GM08714 (cell line): ENCODE measurements around the gene RABGGTA.
A peak's percentile ranks its signal among the peaks of the same experiment; 100 is the strongest.

Experiments
- H3K4me3 ChIP-seq: fragments of 200-500 bp; sonication (Bioruptor generic); 2 replicates; pipeline ENCODE4 v1.5.1; 2014; ENCODE audit warnings: mild to moderate bottlenecking, low read length, inconsistent platforms
- ZNF274 ChIP-seq: IDR thresholded peaks from 2 replicates; pipeline ENCODE4 v1.6.1; 2012; ENCODE audit warnings: mild to moderate bottlenecking, low read depth, low read length

RABGGTA gene

DNA sequence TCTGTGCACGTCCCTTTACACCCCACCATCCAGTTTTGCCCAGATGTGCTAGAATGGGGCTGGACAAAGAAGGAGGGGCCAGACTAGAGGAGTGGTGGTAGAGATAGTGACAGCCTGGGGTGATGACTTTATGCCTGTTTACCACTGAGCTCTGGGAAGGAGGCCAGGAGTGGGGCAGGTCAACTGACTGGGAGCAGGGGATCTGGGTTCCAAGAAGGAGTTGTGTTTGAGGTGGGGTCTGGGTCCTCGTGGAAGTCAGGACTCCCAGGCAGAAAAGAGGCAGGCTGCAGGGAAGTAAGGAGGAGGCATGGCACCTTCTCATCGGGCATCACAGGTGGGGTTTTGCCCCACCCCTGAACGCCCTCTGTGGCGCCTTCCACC lies 38.9 kb upstream of the RABGGTA start:
- H3K4me3 ChIP-seq, result peak overlapping the region; percentile 51; the same call in 1 of the 2 replicates
- TF ChIP-seq ZNF274, result no peak

DNA sequence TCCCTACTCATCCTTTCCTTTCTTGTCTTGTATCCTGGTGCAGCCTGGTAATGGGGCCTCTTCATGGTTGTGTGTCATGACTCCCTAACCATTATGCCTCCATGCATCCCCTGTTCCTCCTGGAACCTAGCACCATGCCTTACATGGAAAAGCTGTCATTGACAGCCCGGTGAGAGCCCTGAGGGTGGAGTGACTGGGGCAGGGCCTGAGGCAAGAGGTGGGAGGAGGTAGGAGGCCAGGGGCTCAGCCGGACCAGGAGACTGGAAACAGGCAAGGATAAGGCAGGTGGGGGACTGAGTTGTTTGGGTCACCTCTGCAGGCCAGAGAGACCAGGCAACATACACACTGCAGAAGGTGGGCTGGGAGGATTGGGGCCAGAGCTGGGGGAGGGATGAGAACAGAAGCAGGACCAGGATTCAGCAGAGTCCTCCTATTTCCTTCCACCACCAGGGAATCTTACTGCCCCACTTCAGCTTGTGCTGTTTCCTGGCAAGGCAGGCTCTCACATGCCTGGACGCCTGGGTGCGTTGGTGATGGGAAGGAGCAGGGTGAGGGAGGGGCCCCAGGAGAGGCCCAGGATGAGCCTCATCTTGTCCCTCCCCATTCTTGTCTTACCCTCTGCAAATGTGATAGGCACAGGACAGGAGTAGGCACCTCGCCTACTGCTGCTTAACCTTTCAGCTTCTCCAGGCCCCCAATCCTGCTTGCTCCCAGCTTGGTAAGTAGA lies 38.3 kb upstream of the RABGGTA start, which contains the start of gene LTB4R2:
LTB4R2 (plus strand) TSS at position 603 of the 727 bp plus-strand sequence. CDS start 525 bp downstream, outside the sequence.
- peak within 1 kb of the TSS; percentile 51; the same call in 1 of the 2 replicates for H3K4me3 ChIP-seq
- TF ChIP-seq ZNF274, result no peak

DNA sequence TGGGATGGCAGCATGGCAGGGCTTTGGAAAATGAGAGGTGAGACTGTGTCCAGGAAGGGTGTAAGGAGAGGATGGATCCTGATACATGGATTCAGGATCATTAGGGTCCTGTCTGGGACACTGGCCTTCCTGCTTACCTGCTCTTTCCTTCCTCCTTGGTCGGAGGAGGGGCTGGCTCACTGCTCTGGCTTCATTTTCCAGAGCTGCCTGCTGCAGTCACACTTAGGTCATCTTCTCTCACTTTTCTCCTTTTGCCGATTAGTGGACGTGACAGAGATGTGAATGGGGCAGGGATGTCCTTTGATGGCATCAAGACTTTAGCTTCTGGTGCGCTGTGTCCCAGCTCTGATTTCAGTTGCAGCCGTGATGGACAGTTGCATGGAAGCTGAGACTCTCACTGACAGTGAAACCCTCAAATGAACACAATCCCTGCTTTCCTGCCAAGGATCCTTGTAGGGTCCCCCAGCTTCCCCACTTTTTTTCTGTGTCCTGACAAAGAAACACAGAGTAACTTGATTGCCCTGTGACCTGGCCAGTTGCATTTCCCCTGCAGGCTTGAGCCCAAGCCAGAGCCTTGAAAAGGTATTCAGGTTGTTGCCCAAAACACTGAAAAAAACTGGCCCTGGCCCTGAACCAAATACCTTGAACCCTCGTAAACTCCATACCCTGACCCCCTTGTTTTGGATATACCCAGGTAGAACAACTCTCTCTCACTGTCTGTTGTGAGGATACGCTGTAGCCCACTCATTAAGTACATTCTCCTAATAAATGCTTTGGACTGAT lies 37.1 kb upstream of the RABGGTA start:
- H3K4me3 ChIP-seq, result no peak overlapping the region
- no peak for TF ChIP-seq ZNF274

GRCh38 chr14:24307575-24308341 lies 36.4 kb upstream of the RABGGTA start, which contains the start of gene CIDEB:
Gene CIDEB (minus strand): TSS chr14:24307977. CDS start chr14:24307858, 119 bp downstream.
- no peak for TF ChIP-seq ZNF274
- no peak within 1 kb of the TSS for H3K4me3 ChIP-seq

- TF ChIP-seq ZNF274, result no peak
- H3K4me3 ChIP-seq, result no peak overlapping the region
Observed at GRCh38 chr14:24307156-24307574, 35.8 kb upstream of the RABGGTA start.

- H3K4me3 ChIP-seq, result no peak overlapping the region
- TF ChIP-seq ZNF274, result no peak
Observed at GRCh38 chr14:24304019-24304387, 32.6 kb upstream of the RABGGTA start.

DNA sequence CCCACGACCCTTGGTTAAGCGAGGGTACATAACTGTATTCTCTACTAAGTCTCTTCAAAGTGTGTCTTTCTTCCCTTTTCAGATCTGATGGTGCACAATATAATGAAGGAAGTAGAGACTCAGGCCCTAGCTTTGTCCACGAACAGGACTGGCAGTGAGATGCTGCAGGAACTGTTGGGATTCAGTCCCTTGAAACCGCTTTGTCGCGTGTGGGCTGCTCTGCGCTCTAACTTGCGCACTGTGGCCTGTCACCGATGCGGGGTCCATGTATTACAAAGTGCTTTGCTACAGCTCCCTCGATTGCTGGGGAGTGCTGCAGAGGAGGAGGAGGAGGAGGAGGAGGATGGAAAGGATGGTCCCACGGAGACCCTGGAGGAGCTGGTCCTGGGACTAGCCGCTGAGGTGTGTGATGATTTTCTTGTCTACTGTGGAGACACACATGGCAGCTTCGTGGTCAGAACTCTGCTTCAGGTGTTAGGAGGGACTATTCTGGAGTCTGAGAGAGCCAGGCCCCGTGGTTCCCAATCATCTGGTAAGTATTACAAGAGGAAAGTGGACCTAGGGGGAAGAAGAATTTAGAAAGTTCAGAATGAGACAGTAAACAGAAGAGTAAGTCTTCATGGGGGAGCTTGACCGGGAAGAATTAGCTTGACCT lies 29.1 kb upstream of the RABGGTA start:
- H3K4me3 ChIP-seq, result peak overlapping the region; percentile 96

DNA sequence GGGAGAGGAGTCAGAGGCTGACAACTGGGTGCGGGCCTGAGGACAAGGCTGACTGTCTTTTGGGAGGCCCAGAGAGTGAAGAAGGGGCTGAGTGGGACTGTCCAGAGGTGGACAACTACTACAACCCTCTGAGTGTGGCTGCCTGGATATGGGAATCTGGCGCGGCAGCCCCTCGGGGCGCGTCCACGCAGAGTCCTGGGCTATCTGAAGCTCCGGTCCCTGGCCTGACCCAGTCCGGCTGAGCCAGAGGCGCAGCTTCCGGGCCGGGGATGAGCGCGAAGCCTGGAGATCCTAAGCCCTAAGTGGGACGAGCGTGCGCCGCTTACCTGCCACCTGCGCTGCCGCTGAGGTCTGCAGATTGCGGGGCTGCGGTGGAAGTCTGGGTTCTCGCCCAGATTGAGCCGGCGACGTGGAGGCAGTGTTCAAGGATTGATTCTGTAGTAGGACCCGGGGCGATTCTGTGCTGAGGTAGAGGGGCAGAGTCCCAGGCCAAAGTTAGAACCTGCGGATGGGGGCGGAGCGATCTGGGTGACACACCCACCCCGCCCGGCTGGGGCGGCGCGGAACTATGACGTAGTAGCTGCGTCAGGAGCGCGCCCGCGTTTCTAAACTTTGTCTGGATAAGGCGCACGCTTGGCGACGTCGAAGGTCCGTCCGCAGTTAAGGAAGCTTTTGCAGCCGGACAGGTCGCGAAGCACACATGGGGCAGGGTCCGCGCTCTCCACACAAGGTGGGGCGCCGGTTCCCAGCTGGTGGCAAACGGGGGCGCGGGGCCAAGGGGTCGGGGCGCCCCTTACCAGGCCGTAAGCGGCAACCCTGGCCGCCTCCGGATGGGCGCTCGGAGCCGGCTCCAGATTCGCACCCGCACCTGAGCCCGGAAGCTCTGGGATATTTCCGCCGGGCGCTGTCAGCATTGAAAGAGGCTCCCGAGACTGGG lies 28.1 kb upstream of the RABGGTA start, which contains the start of the genes DHRS1 and NOP9:
DHRS1 (minus strand) TSS at position 526 of the 937 bp plus-strand sequence. CDS start 674 bp downstream, outside the sequence.
NOP9 (plus strand) TSS at position 596 of the 937 bp plus-strand sequence; CDS start at position 701, 105 bp downstream.
- TF ChIP-seq ZNF274, result no peak
- peak within 1 kb of the TSS; percentile 96 for H3K4me3 ChIP-seq

More for the DNA sequence above, 29.1 kb upstream of the RABGGTA start:
- no peak for TF ChIP-seq ZNF274

DNA sequence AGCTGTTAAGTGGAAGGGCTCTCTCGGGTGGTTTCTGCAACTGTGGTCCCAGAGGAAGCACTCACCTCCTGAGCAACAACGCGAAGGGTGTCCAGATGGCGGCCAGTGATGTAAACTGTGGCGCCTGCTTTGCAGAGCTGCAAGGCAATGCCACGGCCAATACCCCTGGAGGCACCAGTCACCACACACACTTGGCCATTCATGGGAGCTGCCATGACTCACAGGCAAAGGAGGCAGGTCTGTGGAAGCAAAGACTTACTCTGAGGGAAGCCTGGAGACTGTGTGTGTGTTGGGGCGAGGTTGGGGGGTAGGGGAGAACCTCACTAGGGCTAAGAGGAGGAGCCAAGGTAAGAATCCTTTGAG lies 27.5 kb upstream of the RABGGTA start:
- TF ChIP-seq ZNF274, result no peak
- H3K4me3 ChIP-seq, result peak overlapping the region; percentile 96

GRCh38 chr14:24297190-24297964 lies 26.0 kb upstream of the RABGGTA start:
- no peak overlapping the region for H3K4me3 ChIP-seq
- TF ChIP-seq ZNF274, result no peak

DNA sequence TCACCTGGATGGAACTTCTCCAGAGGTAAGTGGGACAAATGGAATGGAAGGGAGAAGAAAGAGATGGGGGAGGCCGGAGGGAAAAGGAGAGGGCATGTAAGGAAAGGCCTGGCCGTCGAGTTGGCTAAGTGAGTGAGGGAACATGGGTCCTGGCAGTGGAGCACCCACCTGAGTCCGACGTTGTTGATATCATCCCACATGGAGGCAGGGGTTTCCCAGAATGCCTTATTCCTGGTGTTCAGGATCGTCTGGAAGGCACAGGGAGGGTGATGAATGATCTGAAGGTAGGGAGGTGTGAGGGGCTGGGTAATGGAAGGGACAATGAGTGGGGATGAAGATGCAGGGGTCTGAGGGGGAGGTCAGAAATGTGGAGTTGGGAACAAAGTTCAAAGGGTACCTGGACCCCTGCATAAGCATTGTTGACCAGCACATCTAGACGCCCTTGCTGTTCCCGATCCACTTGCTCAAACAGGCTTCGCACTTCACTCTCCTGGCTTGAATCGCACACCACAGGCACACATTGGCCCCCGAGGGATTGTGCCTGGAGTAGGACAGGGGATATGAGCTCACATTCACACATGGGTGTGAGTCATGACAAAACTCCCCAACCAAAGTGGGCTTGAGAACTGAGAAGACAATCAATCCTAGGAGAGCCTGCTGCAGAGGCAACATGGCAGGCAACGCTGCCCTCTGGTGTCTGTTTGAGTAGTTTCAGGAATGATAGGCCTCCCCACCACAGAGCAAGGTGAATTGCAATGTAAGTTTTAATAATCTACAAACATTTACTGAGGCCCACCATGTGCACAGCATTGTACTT lies 25.2 kb upstream of the RABGGTA start:
- TF ChIP-seq ZNF274, result no peak
- no peak overlapping the region for H3K4me3 ChIP-seq
